HL-60 (cell line): Measurements from ENCODE around the gene EHD4.

Source experiments
- CTCF ChIP-seq: IDR thresholded peaks from one replicate; pipeline ENCODE4 v1.5.1; 2011; ENCODE audit warnings: low read length, control low read depth, inconsistent platforms; ENCODE audit not compliant: insufficient read depth
- POLR2AphosphoS5 ChIP-seq: IDR thresholded peaks from 2 replicates; pipeline ENCODE4 v1.6.1; 2012; ENCODE audit warnings: low read depth
- REST ChIP-seq: IDR thresholded peaks from 2 replicates; pipeline ENCODE4 v1.6.1; 2012; ENCODE audit warnings: low read depth; ENCODE audit not compliant: insufficient replicate concordance

- TF ChIP-seq CTCF (no peak), POLR2AphosphoS5 (no peak), REST (no peak)
Observed at GRCh38 chr15:41921639-41922038, 50.7 kb downstream of the EHD4 start.
